H1 (cell line): Measurements from ENCODE around the gene ZFYVE21. TPM values are rescaled to one million over a fixed set of nuclear protein-coding genes. Genes with fewer than 3 reads are reported as not detected.

Source experiments
- CTCF ChIP-seq, 3 experiments: IDR thresholded peaks; 1 replicate in 2 of 3; 2 replicates in 1 of 3; pipeline versions ENCODE4 v1.5.1 to v1.6.1; 2011; ENCODE audit warnings: low read length in 3 of 3, mild to moderate bottlenecking in 3 of 3, inconsistent platforms in 2 of 3, low read depth in 1 of 3, moderate library complexity in 1 of 3; ENCODE audit not compliant: insufficient read depth in 1 of 3; ENCODE audit errors: control extremely low read depth in 1 of 3
- KDM4A ChIP-seq: IDR thresholded peaks from one replicate; pipeline ENCODE4 v1.7.1; 2012; ENCODE audit warnings: low read depth, mild to moderate bottlenecking, moderate library complexity, low read length, inconsistent platforms; ENCODE audit not compliant: severe bottlenecking
- POLR2A ChIP-seq, 2 experiments: IDR thresholded peaks; 1 replicate in 1 of 2; 2 replicates in 1 of 2; pipeline ENCODE4 v1.6.1; 2011; ENCODE audit warnings: low read depth in 2 of 2, low read length in 2 of 2, mild to moderate bottlenecking in 2 of 2; ENCODE audit errors: control extremely low read depth in 1 of 2
- polyA plus RNA-seq, 7 experiments: library from polyadenylated mRNA; depleted of rRNA in 3 of 7; stranded (reverse) in 5 of 7; unstranded in 2 of 7; fragments of >200 nt in 5 of 7; fragments of 200-250 nt in 2 of 7; gene quantifications; 1 replicate in 5 of 7; 2 replicates in 1 of 7; 4 replicates in 1 of 7; pipeline versions ENCODE4 v1.2.1 to v1.2.3, GENCODE V29; 2011 to 2013; ENCODE audit warnings: missing spikeins in 2 of 7, mixed read lengths in 2 of 7
- total RNA-seq: library from RNA; stranded (reverse); fragmentation: NEBNext Ultra II Directional; extraction: Animal tissue kit (Norgen Biotek cat#: 25700); gene quantifications from 2 replicates; pipeline ENCODE4 v1.2.1, GENCODE V29; 2021

Gene ZFYVE21
- total and polyA plus RNA-seq, 2 of the 8 experiments (the other 6 are each of a cell fraction or from before 2014, with no cell fraction given), result 53.4 to 127 TPM

GRCh38 chr14:103770500-103770899, 54.9 kb downstream of the ZFYVE21 start (continued):
- TF ChIP-seq CTCF (IDR thresholded peaks at IDR 0.05; ENCODE audit: control extremely low read depth in 1 of 3, insufficient read depth in 1 of 3, low read depth in 1 of 3, low read length in 3 of 3) (no peak), KDM4A (no peak), POLR2A (IDR thresholded peaks at IDR 0.05; ENCODE audit: control extremely low read depth in 1 of 2, low read depth in 2 of 2, low read length in 2 of 2) (no peak)
